ENCODE results near the gene GPR39.

Gene GPR39

GRCh38 chr2:132470746-132471145 lies 54.1 kb downstream of the GPR39 start:
- Histone ChIP-seq H3K79me2 (ENCODE audit: insufficient read depth, low read length) (no peaks in the 10 kb centered on the region), H3K9me2 (replicated peaks; ENCODE audit: insufficient read depth, low read length) (no peaks in the 10 kb centered on the region), H3F3A (ENCODE audit: insufficient read depth) (no peaks in the 10 kb centered on the region), H3K4me3 (ENCODE audit: insufficient read depth, low read length, poor library complexity, severe bottlenecking) (no peak overlapping the region), H3K9me3 (ENCODE audit: insufficient read depth, low read length) (peaks cover 19% of the 10 kb centered on the region; the same call in 1 of the 2 replicates), H2AFZ (ENCODE audit: low read depth, low read length, severe bottlenecking) (no peak overlapping the region), H3K9ac (ENCODE audit: low read length) (no peak overlapping the region), H3K27me3 (ENCODE audit: low read length) (no peaks in the 10 kb centered on the region), H3K4me2 (ENCODE audit: low read depth, low read length, poor library complexity, severe bottlenecking) (no peak overlapping the region), H3K27ac (ENCODE audit: low read depth, low read length) (no peak overlapping the region), H3K36me3 (ENCODE audit: low read length) (no peaks in the 10 kb centered on the region), H4K20me1 (ENCODE audit: low read depth, low read length) (no peaks in the 10 kb centered on the region)
- TF ChIP-seq EZH2phosphoT487 (conservative IDR thresholded peaks at IDR 0.05; ENCODE audit: low read length) (no peak), CTCF (IDR thresholded peaks at IDR 0.05; ENCODE audit: insufficient read depth, low read length, poor library complexity, severe bottlenecking) (no peak)

- H3K27ac ChIP-seq (ENCODE audit: low read depth, low read length): no peak overlapping the region
- no peaks in the 10 kb centered on the region for H3K36me3 ChIP-seq (ENCODE audit: low read length)
- H3K27me3 ChIP-seq (ENCODE audit: low read length): no peaks in the 10 kb centered on the region
- no peaks in the 10 kb centered on the region for H3K9me3 ChIP-seq (ENCODE audit: insufficient read depth, low read length)
- no peaks in the 10 kb centered on the region for H3K9me2 ChIP-seq (replicated peaks; ENCODE audit: insufficient read depth, low read length)
- H2AFZ ChIP-seq (ENCODE audit: low read depth, low read length, severe bottlenecking): no peak overlapping the region
- H3K9ac ChIP-seq (ENCODE audit: low read length): no peak overlapping the region
- H3K4me2 ChIP-seq (ENCODE audit: low read depth, low read length, poor library complexity, severe bottlenecking): no peak overlapping the region
- H4K20me1 ChIP-seq (ENCODE audit: low read depth, low read length): no peaks in the 10 kb centered on the region
- H3K79me2 ChIP-seq (ENCODE audit: insufficient read depth, low read length): no peaks in the 10 kb centered on the region
- H3K4me3 ChIP-seq (ENCODE audit: insufficient read depth, low read length, poor library complexity, severe bottlenecking): no peak overlapping the region
- no peaks in the 10 kb centered on the region for H3F3A ChIP-seq (ENCODE audit: insufficient read depth)
- TF ChIP-seq EZH2phosphoT487 (conservative IDR thresholded peaks at IDR 0.05; ENCODE audit: low read length) (no peak), CTCF (IDR thresholded peaks at IDR 0.05; ENCODE audit: insufficient read depth, low read length, poor library complexity, severe bottlenecking) (no peak)
Measured at GRCh38 chr2:132473174-132473883, 56.7 kb downstream of the GPR39 start.

GRCh38 chr2:132475615-132476014 lies 59.0 kb downstream of the GPR39 start:
- Histone ChIP-seq H3K4me2 (ENCODE audit: low read depth, low read length, poor library complexity, severe bottlenecking) (no peak overlapping the region), H2AFZ (ENCODE audit: low read depth, low read length, severe bottlenecking) (no peak overlapping the region), H3K9me3 (ENCODE audit: insufficient read depth, low read length) (no peaks in the 10 kb centered on the region), H3K9ac (ENCODE audit: low read length) (no peak overlapping the region), H3K4me3 (ENCODE audit: insufficient read depth, low read length, poor library complexity, severe bottlenecking) (no peak overlapping the region), H4K20me1 (ENCODE audit: low read depth, low read length) (no peaks in the 10 kb centered on the region), H3K36me3 (ENCODE audit: low read length) (no peaks in the 10 kb centered on the region), H3K27ac (ENCODE audit: low read depth, low read length) (no peak overlapping the region), H3K79me2 (ENCODE audit: insufficient read depth, low read length) (no peaks in the 10 kb centered on the region), H3K27me3 (ENCODE audit: low read length) (no peaks in the 10 kb centered on the region), H3F3A (ENCODE audit: insufficient read depth) (no peaks in the 10 kb centered on the region), H3K9me2 (replicated peaks; ENCODE audit: insufficient read depth, low read length) (no peaks in the 10 kb centered on the region)
- TF ChIP-seq CTCF (IDR thresholded peaks at IDR 0.05; ENCODE audit: insufficient read depth, low read length, poor library complexity, severe bottlenecking) (no peak), EZH2phosphoT487 (conservative IDR thresholded peaks at IDR 0.05; ENCODE audit: low read length) (no peak)
